ENCODE measurements around the gene EPS8L1. TPM values are rescaled to one million over a fixed set of nuclear protein-coding genes. Genes with fewer than 3 reads are reported as not detected.

The EPS8L1 gene
- polyA plus RNA-seq, 1 donor from 2014 or later: 25.5 TPM

DNA sequence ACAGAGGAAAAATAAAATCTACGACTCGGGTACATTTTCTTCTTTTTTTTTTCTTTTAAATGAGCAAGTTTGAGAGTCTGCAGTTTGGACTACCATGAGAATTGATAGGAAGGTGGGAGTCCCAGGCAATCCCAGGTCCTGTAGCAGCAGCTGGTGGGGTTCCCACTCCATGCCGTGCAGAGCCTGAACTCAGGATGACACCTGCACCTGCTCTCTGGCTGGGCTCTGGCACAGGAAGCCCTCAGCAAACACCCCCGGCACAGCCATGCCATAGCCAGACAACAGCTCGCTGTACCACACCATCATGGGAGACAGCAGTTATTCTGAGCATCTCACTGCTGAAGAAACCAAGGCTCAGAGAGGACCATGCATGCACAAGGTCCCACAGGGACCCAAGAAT lies 31.4 kb upstream of the EPS8L1 start:
- TF ChIP-seq RAD21 (conservative IDR thresholded peaks at IDR 0.05) (no peak), POLR2AphosphoS5 (IDR thresholded peaks at IDR 0.05) (no peak), EZH2 (IDR thresholded peaks at IDR 0.05; ENCODE audit: borderline replicate concordance, insufficient read depth, low read length, poor library complexity, severe bottlenecking) (no peak), MXI1 (conservative IDR thresholded peaks at IDR 0.05; ENCODE audit: poor library complexity, severe bottlenecking) (no peak), EP300 (conservative IDR thresholded peaks at IDR 0.05; ENCODE audit: poor library complexity, severe bottlenecking) (no peak), TAF1 (IDR thresholded peaks at IDR 0.05; ENCODE audit: low read depth) (no peak)
- TF ChIP-seq, protein P1, sequence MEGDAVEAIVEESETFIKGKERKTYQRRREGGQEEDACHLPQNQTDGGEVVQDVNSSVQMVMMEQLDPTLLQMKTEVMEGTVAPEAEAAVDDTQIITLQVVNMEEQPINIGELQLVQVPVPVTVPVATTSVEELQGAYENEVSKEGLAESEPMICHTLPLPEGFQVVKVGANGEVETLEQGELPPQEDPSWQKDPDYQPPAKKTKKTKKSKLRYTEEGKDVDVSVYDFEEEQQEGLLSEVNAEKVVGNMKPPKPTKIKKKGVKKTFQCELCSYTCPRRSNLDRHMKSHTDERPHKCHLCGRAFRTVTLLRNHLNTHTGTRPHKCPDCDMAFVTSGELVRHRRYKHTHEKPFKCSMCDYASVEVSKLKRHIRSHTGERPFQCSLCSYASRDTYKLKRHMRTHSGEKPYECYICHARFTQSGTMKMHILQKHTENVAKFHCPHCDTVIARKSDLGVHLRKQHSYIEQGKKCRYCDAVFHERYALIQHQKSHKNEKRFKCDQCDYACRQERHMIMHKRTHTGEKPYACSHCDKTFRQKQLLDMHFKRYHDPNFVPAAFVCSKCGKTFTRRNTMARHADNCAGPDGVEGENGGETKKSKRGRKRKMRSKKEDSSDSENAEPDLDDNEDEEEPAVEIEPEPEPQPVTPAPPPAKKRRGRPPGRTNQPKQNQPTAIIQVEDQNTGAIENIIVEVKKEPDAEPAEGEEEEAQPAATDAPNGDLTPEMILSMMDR (IDR thresholded peaks at IDR 0.05; ENCODE audit: poor library complexity, severe bottlenecking): no peak
- TF ChIP-seq, protein P2, sequence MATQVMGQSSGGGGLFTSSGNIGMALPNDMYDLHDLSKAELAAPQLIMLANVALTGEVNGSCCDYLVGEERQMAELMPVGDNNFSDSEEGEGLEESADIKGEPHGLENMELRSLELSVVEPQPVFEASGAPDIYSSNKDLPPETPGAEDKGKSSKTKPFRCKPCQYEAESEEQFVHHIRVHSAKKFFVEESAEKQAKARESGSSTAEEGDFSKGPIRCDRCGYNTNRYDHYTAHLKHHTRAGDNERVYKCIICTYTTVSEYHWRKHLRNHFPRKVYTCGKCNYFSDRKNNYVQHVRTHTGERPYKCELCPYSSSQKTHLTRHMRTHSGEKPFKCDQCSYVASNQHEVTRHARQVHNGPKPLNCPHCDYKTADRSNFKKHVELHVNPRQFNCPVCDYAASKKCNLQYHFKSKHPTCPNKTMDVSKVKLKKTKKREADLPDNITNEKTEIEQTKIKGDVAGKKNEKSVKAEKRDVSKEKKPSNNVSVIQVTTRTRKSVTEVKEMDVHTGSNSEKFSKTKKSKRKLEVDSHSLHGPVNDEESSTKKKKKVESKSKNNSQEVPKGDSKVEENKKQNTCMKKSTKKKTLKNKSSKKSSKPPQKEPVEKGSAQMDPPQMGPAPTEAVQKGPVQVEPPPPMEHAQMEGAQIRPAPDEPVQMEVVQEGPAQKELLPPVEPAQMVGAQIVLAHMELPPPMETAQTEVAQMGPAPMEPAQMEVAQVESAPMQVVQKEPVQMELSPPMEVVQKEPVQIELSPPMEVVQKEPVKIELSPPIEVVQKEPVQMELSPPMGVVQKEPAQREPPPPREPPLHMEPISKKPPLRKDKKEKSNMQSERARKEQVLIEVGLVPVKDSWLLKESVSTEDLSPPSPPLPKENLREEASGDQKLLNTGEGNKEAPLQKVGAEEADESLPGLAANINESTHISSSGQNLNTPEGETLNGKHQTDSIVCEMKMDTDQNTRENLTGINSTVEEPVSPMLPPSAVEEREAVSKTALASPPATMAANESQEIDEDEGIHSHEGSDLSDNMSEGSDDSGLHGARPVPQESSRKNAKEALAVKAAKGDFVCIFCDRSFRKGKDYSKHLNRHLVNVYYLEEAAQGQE (IDR thresholded peaks at IDR 0.05; ENCODE audit: borderline replicate concordance): no peak

DNA sequence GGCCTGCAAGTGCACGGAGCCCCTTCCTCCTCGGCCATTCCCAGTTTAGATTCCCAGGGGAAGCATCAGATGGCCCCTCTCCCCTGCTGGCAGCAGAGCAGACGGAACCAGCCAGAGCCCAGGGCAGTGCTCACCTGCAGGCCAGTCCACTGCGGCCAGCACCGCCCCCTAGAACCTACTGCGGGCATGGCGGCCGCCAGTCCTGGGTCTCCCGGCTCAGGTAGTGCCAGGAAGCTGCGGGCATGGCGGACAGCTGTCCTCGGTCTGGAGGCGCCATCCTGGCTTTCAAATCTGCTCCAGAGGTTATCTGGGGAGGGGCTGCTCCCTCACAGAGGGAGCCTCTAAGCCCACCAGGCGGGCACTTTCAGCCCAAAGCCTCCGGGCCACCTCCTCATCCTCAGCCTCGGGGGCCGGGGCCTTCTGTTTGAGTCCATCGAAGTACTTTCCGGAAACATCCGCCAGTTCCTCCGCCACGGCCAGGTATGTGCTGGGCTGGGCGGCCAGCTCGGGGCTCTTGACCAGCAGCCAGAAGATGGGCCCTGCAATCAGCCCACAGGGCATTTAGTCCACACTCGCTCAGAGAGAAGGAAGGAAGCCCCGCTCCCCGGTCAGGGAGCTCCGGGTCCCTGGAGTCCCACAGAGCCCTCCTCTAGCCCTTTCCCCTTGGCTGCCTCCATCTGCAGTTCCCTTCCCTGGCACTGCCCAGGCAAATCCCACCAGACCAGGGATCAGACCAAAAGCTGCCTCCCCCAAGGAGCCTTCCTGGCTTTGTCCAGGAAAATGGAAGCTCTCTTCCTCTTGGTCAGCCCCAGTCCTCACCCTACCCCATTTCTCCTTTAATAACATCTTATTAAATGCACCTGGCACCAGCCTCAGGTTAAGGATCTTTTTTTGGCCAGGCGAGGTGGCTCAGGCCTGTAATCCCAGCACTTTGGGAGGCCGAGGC lies 30.6 kb upstream of the EPS8L1 start:
- H3K79me2 ChIP-seq (replicated peaks; ENCODE audit: insufficient read depth, low read length): no peaks in the 10 kb centered on the region
- H3K27me3 ChIP-seq (ENCODE audit: insufficient read depth, low read depth, low read length): no peaks in the 10 kb centered on the region
- no peaks in the 10 kb centered on the region for H3F3A ChIP-seq (ENCODE audit: insufficient read depth, low read length, poor library complexity, severe bottlenecking)
- no peak overlapping the region for H3K4me2 ChIP-seq (ENCODE audit: low read length)
- no peak overlapping the region for H3K9ac ChIP-seq (ENCODE audit: low read length)
- H3K36me3 ChIP-seq (ENCODE audit: insufficient read depth, low read length): no peaks in the 10 kb centered on the region
- no peaks in the 10 kb centered on the region for H3K9me2 ChIP-seq (ENCODE audit: insufficient read depth, low read length)
- H4K20me1 ChIP-seq (ENCODE audit: insufficient read depth): no peaks in the 10 kb centered on the region
- H3K4me3 ChIP-seq (ENCODE audit: low read length): no peak overlapping the region
- H3K9me3 ChIP-seq (ENCODE audit: low read length): no peaks in the 10 kb centered on the region
- H3K27ac ChIP-seq (ENCODE audit: low read length): no peak overlapping the region
- TF ChIP-seq MXI1 (conservative IDR thresholded peaks at IDR 0.05; ENCODE audit: poor library complexity, severe bottlenecking) (no peak), POLR2AphosphoS5 (IDR thresholded peaks at IDR 0.05) (no peak), TAF1 (IDR thresholded peaks at IDR 0.05; ENCODE audit: low read depth) (no peak), EP300 (conservative IDR thresholded peaks at IDR 0.05; ENCODE audit: poor library complexity, severe bottlenecking) (no peak), SMC3 (conservative IDR thresholded peaks at IDR 0.05; ENCODE audit: poor library complexity) (no peak), RAD21 (conservative IDR thresholded peaks at IDR 0.05) (no peak), EZH2 (IDR thresholded peaks at IDR 0.05; ENCODE audit: borderline replicate concordance, insufficient read depth, low read length, poor library complexity, severe bottlenecking) (no peak)
- TF ChIP-seq, protein P2 (IDR thresholded peaks at IDR 0.05; ENCODE audit: borderline replicate concordance): no peak
- TF ChIP-seq, protein P1 (IDR thresholded peaks at IDR 0.05; ENCODE audit: poor library complexity, severe bottlenecking): no peak
- H2AFZ ChIP-seq (ENCODE audit: low read depth, low read length): no peak overlapping the region

More for the DNA sequence above, 31.4 kb upstream of the EPS8L1 start:
- Histone ChIP-seq H3K4me3 (ENCODE audit: low read length) (no peak overlapping the region), H2AFZ (ENCODE audit: low read depth, low read length) (no peak overlapping the region), H3K9me2 (ENCODE audit: insufficient read depth, low read length) (no peaks in the 10 kb centered on the region), H3K36me3 (ENCODE audit: insufficient read depth, low read length) (no peaks in the 10 kb centered on the region), H3K9me3 (ENCODE audit: low read length) (no peaks in the 10 kb centered on the region), H4K20me1 (ENCODE audit: insufficient read depth) (no peaks in the 10 kb centered on the region), H3K4me2 (ENCODE audit: low read length) (no peak overlapping the region), H3K79me2 (replicated peaks; ENCODE audit: insufficient read depth, low read length) (no peaks in the 10 kb centered on the region), H3K9ac (ENCODE audit: low read length) (no peak overlapping the region), H3F3A (ENCODE audit: insufficient read depth, low read length, poor library complexity, severe bottlenecking) (no peaks in the 10 kb centered on the region), H3K27me3 (ENCODE audit: insufficient read depth, low read depth, low read length) (no peaks in the 10 kb centered on the region), H3K27ac (ENCODE audit: low read length) (no peak overlapping the region)
